HuH-7.5 (cell line): ENCODE results near the gene KCNE4.

Source experiments
- DNase-seq: peaks from one replicate; pipeline ENCODE4 v3.0.0; 2011; ENCODE audit warnings: low spot score

The KCNE4 gene

DNA sequence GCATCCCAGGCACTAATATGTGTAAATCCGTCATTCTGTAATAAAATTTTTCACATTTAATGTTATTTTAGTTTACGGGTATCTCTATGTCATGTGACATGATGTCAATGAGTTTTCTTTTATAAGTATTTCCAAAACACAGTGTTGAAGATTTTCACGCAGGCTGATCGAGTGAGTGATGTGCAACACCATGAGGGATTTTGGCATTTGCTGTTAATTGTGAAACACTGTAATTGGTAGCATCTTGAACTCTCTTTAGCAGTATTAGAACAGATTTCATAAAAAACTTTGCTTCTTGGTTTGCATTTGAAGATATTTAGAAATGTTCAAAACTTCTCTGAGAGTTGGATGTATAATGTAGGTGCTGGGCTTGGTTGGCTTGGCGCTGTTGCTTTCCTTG lies 35.5 kb downstream of the KCNE4 start:
- DNase-seq: no peak

DNA sequence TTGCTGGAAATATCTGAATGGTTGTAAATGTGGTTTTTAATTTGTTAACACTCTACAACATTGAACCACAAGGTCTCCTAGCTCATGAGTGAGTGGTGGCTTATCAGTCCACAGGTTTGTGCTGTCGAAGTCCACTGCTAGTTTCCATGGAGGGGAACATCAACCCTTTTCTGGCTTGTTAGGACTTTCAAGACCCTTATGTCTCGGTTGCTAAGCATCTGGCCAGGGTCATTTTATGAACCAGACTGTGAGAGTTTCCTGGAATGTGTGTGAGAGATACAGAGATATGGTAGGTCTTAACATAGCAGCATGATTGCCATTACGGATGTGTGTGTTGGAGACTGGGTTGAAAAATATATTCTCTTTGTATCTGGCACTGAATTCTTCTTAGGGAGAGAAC lies 36.9 kb downstream of the KCNE4 start:
- DNase-seq: no peak

DNA sequence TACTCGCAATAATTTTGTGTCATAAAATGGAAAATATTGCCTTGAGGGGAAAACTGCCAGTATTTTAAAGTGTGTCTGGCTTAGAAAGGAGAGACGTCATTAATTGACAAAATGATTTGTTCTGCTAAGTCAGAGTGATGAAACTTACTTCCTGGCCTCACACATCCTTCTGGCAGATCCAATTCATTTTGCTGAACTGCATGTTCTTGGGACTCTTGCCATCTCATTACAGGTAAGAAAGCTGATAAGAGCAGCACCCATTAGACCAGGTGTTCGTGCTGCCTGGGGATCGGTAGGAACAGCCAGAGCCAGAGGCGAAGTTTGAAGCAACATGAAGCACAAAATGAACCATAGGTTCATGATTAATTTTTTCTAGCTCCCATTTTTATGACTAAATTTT lies 38.0 kb downstream of the KCNE4 start:
- DNase-seq: no peak

DNA sequence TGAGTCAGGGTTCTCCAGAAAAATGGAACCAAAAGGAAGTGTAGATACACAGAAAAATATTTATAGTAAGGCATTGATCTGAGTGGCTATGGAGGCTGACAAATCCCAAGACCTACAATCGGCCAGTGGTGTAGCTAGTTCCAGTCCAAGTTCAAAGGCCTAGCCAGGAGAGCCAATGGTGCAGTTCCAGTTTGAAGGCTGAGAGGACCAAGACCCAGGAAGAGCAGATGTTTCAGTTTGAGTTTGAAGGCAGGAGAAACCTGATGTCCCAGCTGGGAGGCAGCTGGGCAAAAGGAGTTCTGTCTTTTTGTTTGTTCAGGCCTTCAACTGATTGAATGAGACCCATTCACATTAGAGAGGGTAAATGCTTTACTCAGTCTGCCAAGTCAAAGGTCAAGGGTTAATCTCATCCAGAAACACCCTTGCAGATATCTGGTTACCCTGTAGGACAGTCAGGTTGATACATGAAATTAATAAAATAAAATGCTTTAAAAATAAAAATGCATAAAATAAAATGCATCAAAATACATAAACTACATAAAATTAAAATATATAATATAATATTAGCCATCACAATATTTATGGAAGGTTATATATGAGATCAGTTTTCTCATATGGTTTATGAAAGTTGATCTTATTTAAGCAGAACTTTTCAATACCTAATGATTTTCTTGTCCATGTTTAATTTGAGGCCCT lies 38.7 kb downstream of the KCNE4 start:
- no peak for DNase-seq

DNA sequence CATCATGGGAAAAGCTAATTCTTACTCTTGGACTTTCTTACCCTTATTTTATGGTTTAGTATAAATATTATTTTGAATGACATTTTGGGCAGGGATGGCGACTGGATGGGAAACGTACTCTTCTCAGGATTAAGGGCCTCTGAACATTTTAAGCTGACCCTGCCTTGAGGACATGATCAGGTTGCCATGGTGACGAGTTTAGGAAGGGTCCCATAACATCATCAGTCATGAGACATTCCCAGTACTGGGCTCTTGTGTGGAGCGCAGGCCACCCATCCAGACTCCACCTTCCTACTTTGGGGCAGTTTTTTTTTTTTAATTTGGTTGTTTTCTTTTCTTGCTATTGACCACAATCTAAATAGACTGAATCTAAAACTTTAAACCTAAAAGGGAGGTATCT lies 40.7 kb downstream of the KCNE4 start:
- no peak for DNase-seq

DNA sequence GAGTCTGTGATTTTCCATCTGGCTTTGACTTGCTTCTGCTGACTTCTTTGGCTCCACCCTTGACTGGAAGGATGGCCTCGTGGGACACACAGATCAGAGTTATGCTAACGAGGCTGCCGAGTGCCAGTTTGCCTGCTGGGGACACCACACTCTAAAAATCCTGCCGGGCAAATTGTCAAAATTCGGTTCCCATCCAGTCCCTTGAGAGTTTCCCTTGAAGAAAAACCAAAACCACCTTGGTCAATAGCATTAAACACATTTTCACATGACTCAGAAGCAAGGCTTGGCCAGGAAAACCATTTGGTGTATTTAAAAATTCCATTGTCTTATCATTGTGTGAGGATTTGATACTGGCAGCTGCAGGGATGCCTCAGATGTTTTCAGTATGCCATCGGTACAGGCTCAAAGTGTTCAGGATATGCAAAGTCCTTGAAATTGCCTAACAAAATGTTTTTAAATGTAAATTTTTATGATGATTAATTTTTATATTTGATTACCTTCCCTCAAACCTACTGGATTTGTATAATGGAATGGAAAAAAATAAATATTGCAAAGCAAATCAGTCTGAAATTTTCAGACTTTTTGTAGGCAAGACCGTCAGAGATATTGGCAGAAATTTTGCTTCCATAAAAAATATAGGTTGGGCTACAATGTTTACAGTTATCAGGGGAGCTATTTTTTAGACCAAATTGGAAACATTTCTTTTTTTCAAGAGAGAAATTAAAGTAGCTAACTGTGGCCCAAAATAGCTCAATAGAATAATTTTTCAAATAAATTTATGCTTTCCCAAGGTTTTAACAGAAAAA lies 41.6 kb downstream of the KCNE4 start:
- DNase-seq: no peak

DNA sequence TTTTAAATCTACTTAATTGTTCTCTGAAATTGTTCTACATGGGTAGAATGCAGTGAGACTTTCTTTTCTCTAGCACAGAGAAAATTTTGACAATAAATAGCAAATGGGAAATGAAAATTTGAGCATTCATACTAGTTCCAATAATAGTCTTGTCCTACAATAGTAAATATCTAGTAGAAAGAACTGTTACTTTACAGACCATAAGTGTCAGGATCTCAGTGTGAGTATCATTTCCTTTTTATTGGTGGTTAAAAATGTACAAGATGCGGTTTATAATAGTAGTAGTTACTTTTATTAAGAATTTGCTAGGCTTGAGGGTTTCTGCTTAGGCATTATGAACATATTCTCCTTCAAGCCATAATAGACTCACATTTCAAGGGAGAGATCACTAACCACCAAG lies 43.2 kb downstream of the KCNE4 start:
- no peak for DNase-seq

DNA sequence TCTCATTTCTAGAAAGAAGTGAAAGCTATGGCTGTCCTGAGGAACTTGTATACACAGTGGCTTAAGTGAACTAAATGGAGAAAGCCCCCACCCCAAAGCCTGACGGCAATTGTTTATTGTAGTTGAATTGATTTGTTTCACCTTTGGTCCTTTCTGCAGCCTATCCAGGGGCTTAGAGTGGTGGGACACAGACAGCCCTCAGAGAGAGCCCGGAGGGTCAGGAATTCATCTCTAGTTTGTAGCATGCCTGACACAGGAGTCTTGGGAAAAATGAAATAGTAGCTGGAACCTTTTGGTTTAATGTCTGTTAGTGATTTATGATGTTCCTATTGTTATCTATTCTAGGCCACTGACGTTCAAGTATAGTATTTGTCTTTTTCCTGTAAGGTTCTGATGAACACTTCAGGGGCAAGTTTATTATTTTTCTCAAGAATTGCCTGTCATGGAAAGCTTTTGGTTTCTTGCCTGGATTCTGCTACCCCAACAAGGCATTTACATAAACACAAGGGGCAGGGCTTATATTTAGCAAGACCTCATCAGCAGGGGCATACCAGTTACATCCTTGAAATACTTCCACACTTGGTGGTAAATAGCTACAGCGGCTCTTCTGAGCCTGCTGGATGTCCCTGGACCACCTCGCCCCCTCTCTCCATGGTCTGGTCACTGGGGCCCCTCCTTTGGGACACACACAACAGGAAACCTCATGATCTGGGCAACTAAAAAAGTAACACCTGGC lies 44.4 kb downstream of the KCNE4 start:
- no peak for DNase-seq

DNA sequence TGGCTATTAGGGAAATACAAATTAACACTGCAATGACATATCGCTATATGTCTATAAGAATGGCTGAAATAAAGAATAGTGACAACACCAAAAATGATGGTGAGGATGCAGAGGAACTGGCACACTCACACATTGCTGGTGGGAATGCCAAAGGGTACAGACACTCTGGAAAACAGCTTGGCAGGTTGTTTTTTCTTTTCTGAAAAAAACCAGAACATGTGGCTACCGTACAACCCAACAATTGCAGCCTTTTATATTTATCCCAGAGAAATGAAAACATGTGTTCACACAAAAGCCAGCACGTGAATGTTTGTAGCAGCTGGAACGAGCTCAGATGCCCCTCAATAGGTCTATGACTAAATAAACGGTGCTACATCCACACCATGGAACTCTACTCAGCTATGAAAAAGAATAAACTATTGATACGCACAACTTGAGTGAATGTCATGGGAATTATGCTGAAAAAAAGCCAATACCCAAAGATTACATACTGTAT lies 45.9 kb downstream of the KCNE4 start:
- no peak for DNase-seq

DNA sequence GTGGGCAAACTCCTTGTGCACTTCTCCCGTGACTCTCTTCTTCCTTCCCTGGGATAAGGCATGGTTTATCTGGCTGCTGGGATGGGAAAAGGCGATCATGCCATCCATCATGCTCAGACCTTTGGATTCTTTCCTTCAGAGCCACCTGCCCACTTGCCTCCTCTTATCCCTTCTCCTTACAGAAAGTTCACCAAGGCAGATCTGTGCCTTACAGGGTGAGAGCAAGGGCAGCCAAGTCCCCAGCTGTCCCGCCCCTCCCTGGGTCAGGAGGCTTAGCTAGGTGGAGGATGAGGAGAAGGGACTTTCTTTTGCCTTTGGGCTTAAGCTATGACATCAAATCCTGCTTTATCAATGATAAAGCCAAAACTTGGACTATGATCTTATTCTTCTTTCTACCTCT lies 47.6 kb downstream of the KCNE4 start:
- DNase-seq: no peak

DNA sequence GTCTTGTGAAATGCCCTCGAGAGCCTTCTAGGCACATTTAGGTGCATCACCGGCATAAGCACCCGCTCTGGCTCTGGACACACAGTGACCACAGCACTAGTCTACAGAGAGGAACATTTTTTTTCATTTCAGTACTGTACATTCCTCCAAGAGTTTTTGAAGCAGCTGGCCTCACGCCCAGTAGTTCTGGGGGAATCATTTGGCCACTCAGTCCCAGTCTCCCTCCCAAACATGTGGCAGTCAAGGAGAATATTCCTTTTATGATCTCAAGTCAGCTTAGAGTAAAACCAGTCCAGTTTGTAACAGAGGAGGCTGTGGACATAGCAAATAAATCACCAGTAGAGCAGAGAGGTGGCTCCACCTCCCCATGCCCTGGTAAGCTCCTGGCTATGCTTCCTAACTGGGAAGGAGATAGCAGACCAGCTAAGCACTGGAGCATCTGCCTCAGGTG lies 48.1 kb downstream of the KCNE4 start:
- no peak for DNase-seq

DNA sequence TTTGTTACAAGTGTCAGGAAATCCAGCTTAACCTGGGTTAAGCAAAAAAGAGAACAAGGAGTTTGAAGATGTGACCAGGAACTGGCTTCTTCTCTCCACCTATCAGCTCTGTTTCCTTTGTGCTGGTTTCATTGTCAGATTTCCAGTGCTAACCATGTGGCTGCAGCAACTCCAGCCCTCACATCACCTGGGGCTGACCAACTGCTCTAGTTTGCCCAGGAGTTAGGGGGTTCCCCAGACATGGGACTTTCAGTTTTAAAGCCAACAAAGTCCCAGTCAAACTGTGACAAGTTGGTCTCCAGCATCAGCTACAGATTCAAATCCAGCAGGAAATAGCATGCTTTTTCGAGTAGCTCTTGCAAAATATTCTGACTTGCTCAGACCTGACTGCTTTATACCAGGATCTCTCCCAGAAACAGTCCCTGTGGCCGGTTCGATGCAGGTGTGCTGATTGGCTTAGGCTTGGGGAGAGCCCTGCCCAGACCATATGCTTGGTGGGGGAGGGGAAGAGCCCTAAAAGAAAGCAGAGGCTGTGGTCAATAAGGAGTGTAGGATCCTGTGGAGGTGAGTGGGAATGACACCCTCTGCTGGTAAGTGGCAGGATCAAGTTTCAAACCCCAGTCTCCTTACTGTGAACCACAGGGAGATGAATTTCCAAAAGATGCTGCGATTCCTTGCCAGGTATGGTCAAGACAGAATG lies 49.5 kb downstream of the KCNE4 start:
- DNase-seq: no peak

DNA sequence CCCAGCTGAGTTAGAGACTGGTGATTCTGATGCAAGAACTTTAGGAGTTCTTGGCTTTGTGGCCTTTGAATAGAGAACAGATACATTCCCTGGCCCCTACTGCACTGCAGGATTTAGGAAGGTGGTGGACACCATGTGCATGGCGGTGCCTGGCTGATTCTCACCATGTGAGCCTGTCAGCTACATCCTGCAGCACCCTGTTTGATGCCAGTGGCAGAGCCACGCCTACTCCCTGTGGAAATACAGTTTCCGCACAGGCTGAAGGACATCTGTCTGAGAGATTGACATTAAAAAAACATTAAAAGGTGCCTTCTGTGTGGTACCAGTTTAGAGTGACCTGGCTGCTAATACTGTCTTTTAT lies 50.0 kb downstream of the KCNE4 start:
- no peak for DNase-seq

DNA sequence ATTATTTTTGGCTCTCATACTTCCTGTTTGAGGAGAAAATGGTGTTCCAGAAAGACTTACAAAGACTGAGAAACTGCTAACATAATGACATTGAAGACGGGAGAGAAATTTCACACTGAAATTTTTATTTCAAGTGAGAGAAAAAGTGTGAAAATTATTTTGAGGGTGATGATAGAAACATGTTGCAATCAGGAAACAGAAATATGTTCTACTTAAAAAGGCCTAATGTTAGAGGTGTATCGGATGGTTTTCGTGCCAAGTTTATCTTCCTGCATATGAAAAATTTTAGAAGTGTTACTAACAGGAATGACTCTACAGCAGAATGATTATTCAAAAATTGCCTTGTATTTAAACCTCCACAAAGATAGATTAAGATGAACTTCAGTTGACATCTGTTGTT lies 50.5 kb downstream of the KCNE4 start:
- DNase-seq: no peak

DNA sequence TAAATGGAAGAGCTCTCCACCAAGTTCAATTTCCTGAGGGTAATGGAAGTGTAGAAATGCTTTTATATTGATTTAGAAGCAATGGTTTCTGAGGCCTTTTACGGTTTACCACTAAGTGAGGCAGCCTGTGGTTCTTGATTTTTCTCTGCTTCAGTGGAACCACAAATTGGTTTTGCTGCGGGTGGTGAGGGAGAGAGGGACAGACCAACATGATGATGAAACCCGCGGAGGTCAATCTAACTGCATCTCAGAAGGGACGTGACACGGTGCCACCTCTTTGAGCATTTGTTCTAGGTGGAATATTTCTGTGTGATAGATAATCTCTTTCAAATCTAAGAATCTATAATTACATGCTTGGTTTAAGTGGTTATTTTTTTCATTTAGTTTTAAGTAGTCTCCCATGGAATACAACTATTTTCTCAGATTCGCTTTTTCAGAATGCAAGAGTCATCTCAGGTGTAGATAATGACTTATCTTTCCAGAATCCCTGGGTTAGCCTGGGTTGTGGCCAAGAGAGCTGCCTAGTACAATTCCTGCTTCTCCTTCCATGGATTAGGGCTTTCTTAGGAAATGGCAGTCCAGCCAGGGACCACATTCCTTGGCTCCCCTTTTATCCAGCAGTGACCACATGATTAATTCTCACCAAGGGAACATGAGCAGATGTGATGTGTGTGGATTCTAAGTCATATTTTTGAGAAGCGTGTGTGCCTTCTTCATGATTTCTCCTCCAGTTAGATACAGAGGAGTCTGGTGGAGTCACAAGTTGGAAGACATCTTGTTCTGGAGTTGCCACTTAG lies 52.5 kb downstream of the KCNE4 start:
- DNase-seq: no peak
